GM10248 (cell line): ENCODE measurements around the gene ACKR3.

Source experiments
- CTCF ChIA-PET: fragments of 300-600 bp; sonication (Branson Sonifier 250); formaldehyde crosslinking; extraction: SDS; loops from one replicate; lab custom pipeline; 2021; ENCODE audit warnings: antibody characterized with exemption; lab: Yijun Ruan, JAX
- POLR2A ChIA-PET: fragments of 350-650 bp; sonication (Branson Sonifier 250); formaldehyde crosslinking; extraction: SDS; loops from one replicate; lab custom pipeline; 2020; ENCODE audit warnings: antibody characterized with exemption; lab: Yijun Ruan, JAX
- DNase-seq: peaks from one replicate; pipeline ENCODE4 v3.0.0; 2012; ENCODE audit errors: extremely low spot score
- CTCF ChIP-seq: IDR thresholded peaks from 2 replicates; pipeline ENCODE4 v1.5.1; 2012; ENCODE audit warnings: mild to moderate bottlenecking, low read depth; ENCODE audit errors: extremely low read depth, missing control alignments, control extremely low read depth

Gene ACKR3

GRCh38 chr2:236568068-236568921 lies 1.3 kb upstream of the ACKR3 start:
- POLR2A ChIA-PET = no interaction called here
- peak; percentile 50 for TF ChIP-seq CTCF
- CTCF ChIA-PET = interaction anchor here (0.7 to 4.6 kb wide), 13 partner anchors 10 to 497 kb away, joined by 3 to 137 read pairs (median 15); no protein-coding TSS in a partner anchor
- peak; percentile 74 for DNase-seq

- no peak for TF ChIP-seq CTCF
- POLR2A ChIA-PET = interaction anchor here (1.0 to 1.7 kb wide), 3 partner anchors 10 to 491 kb away, joined by 3 to 8 read pairs (median 7); no protein-coding TSS in a partner anchor
- DNase-seq = no peak
- CTCF ChIA-PET = interaction anchor here (0.7 to 4.6 kb wide), 29 partner anchors 8 to 496 kb away, joined by 3 to 137 read pairs (median 5); a partner anchor contains a TSS
These were observed 578 bp upstream of the ACKR3 start for GRCh38 chr2:236568922-236569572.

GRCh38 chr2:236570081-236570868 lies 650 bp downstream of the ACKR3 start:
- ChIA-PET POLR2A (interaction anchor here (1.0 to 1.7 kb wide), 3 partner anchors 12 to 489 kb away, joined by 3 to 8 read pairs (median 7); no protein-coding TSS in a partner anchor), CTCF (interaction anchor here (0.6 to 4.6 kb wide), 33 partner anchors 9 to 492 kb away, joined by 3 to 137 read pairs (median 5); a partner anchor contains a TSS)
- TF ChIP-seq CTCF = no peak
- no peak for DNase-seq

GRCh38 chr2:236571145-236571544 lies 1.5 kb downstream of the ACKR3 start:
- no peak for TF ChIP-seq CTCF
- ChIA-PET POLR2A (no interaction called here), CTCF (interaction anchor here (0.8 to 4.6 kb wide), 8 partner anchors 11 to 488 kb away, joined by 3 to 137 read pairs (median 6); no protein-coding TSS in a partner anchor)
- DNase-seq = no peak

GRCh38 chr2:236572482-236572881 lies 2.9 kb downstream of the ACKR3 start:
- no peak for DNase-seq
- no peak for TF ChIP-seq CTCF
- ChIA-PET POLR2A (no interaction called here), CTCF (interaction anchor here (1.0 to 2.9 kb wide), 3 partner anchors 17 to 60 kb away, joined by 3 to 12 read pairs (median 4); no protein-coding TSS in a partner anchor)
